Measurements from ENCODE around the gene TMEM25. TPM values are rescaled to one million over a fixed set of nuclear protein-coding genes. Genes with fewer than 3 reads are reported as not detected.

Gene TMEM25
- total and polyA plus RNA-seq, 2 of the 13 experiments (the other 11 are each of a cell fraction or from before 2014, with no cell fraction given): 7.5 to 17.2 TPM

- no peaks in the 10 kb centered on the region for H3K9me3 ChIP-seq (ENCODE audit: low read length)
- in situ Hi-C loops (cut with HindIII; ENCODE audit: extremely low pct_ligation_motif_present, low pct_unique_long_range_greater_than_20kb): no loop called here
- H3K27ac ChIP-seq (ENCODE audit: extremely low read length, insufficient read depth, low read length): no peak within 1 kb of the TSS
- H4K20me1 ChIP-seq (ENCODE audit: insufficient read depth, low read length): no peaks in the 10 kb centered on the region
- no peak within 1 kb of the TSS for H2AFZ ChIP-seq (ENCODE audit: low read length)
- no peak within 1 kb of the TSS for H3K9ac ChIP-seq (ENCODE audit: insufficient read depth, low read depth, low read length)
- no TSS peak for BruUV-seq (replicated peaks)
- TF ChIP-seq RBM22 (optimal IDR thresholded peaks at IDR 0.05; ENCODE audit: low read length) (peak; percentile 19), ZFYVE20 (CRISPR knock-in tag; IDR thresholded peaks at IDR 0.05; ENCODE audit: borderline replicate concordance, low read depth) (no peak), ZNF276 (CRISPR knock-in tag; IDR thresholded peaks at IDR 0.05; ENCODE audit: low read depth) (peak; percentile 84; the same call in 1 of the 2 replicates), SSRP1 (CRISPR knock-in tag; IDR thresholded peaks at IDR 0.05) (0 out of 2 replicates have a peak, but pooled peaks have one; percentile 27)
- ATAC-seq (no peak), FAIRE-seq (no peak), DNase-seq (ENCODE audit: low spot score) (no peak)
- ChIA-PET POLR2A (no interaction called here), CTCF (ENCODE audit: low intra/inter-chr PET ratio, low total read pairs) (no interaction called here)
- peaks cover 9 to 12% of the 10 kb centered on the region in 2 experiments for H3K36me3 ChIP-seq (replicated peaks in 1 of 2; ENCODE audit: control insufficient read depth in 1 of 2, insufficient read depth in 2 of 2, low read length in 2 of 2)
- H3K79me2 ChIP-seq (ENCODE audit: insufficient read depth, low read length): no peaks in the 10 kb centered on the region
- H3K27me3 ChIP-seq (ENCODE audit: control insufficient read depth in 1 of 2, insufficient read depth in 2 of 2, low read length in 2 of 2): no peaks in the 10 kb centered on the region; a peak in 1 of 5 replicates
- 32% methylated on average over 3 of the region's 3 CpGs for WGBS (ENCODE audit: low lambda C conversion rate)
- H3K4me2 ChIP-seq (ENCODE audit: low read depth, low read length): no peak within 1 kb of the TSS
- H3K4me3 ChIP-seq (replicated peaks in 1 of 3; ENCODE audit: insufficient read depth in 1 of 3, low read depth in 2 of 3, low read length in 3 of 3): no peak within 1 kb of the TSS
- peaks cover 37% of the 10 kb centered on the region for H3K4me1 ChIP-seq (ENCODE audit: insufficient read depth, low read length)
- intact Hi-C loops (cut with micrococcal nuclease; ENCODE audit: unreplicated experiment): no loop called here
Measured at GRCh38 chr11:118527109-118527508, 3.9 kb upstream of the TMEM25 start, which contains the start of gene TTC36. Gene TTC36 (plus strand): TSS chr11:118527474. CDS start chr11:118527495, 21 bp downstream.

- Histone ChIP-seq H3K27ac (ENCODE audit: extremely low read length, insufficient read depth, low read length) (no peak overlapping the region), H3K4me2 (ENCODE audit: low read depth, low read length) (no peak overlapping the region), H3K9ac (ENCODE audit: insufficient read depth, low read depth, low read length) (no peak overlapping the region), H3K27me3 (ENCODE audit: control insufficient read depth in 1 of 2, insufficient read depth in 2 of 2, low read length in 2 of 2) (no peaks in the 10 kb centered on the region; a peak in 1 of 5 replicates), H3K4me3 (replicated peaks in 1 of 3; ENCODE audit: insufficient read depth in 1 of 3, low read depth in 2 of 3, low read length in 3 of 3) (no peak overlapping the region), H3K4me1 (ENCODE audit: insufficient read depth, low read length) (peaks cover 50% of the 10 kb centered on the region), H4K20me1 (ENCODE audit: insufficient read depth, low read length) (no peaks in the 10 kb centered on the region), H2AFZ (ENCODE audit: low read length) (no peak overlapping the region), H3K9me3 (ENCODE audit: low read length) (no peaks in the 10 kb centered on the region), H3K36me3 (replicated peaks in 1 of 2; ENCODE audit: control insufficient read depth in 1 of 2, insufficient read depth in 2 of 2, low read length in 2 of 2) (peaks cover 0 to 3% of the 10 kb centered on the region in 2 experiments; a peak in 3 of 5 replicates), H3K79me2 (ENCODE audit: insufficient read depth, low read length) (no peaks in the 10 kb centered on the region)
- in situ Hi-C loops (cut with HindIII; ENCODE audit: extremely low pct_ligation_motif_present, low pct_unique_long_range_greater_than_20kb): no loop called here
- ChIA-PET CTCF (ENCODE audit: low intra/inter-chr PET ratio, low total read pairs) (no interaction called here), POLR2A (interaction anchor here (0.6 kb wide), 1 partner anchor 93 kb away, joined by 3 read pairs; no protein-coding TSS in a partner anchor)
- TF ChIP-seq MBD4 (IDR thresholded peaks at IDR 0.05; ENCODE audit: borderline replicate concordance, low read length): no peak
- no peak for TF ChIP-seq RFX1 (IDR thresholded peaks at IDR 0.05)
- TF ChIP-seq AGO2 (optimal IDR thresholded peaks at IDR 0.05; ENCODE audit: low read depth, low read length): peak; percentile 56
- TF ChIP-seq SRY (CRISPR knock-in tag; IDR thresholded peaks at IDR 0.05): no peak
- no peak for TF ChIP-seq NCOA5 (CRISPR knock-in tag; IDR thresholded peaks at IDR 0.05)
- ATAC-seq: no peak
- no peak for FAIRE-seq
- no TSS peak for BruUV-seq (replicated peaks)
- intact Hi-C loops (cut with micrococcal nuclease; ENCODE audit: unreplicated experiment): no loop called here
- no peak for DNase-seq (ENCODE audit: low spot score)
- whole genome bisulfite sequencing (ENCODE audit: low lambda C conversion rate): 93% methylated on average over 5 of the region's 6 CpGs
Measured at GRCh38 chr11:118528511-118528910, 2.5 kb upstream of the TMEM25 start.

Measured in HepG2 (cell line).